GM19452 (cell line): ENCODE data around the gene JAKMIP2.

Source experiments
- ATAC-seq: cut with Tn5 transposase; IDR thresholded peaks from one replicate; pipeline ENCODE4 v1.9.1; 2021; ENCODE audit not compliant: unreplicated experiment

JAKMIP2 gene

DNA sequence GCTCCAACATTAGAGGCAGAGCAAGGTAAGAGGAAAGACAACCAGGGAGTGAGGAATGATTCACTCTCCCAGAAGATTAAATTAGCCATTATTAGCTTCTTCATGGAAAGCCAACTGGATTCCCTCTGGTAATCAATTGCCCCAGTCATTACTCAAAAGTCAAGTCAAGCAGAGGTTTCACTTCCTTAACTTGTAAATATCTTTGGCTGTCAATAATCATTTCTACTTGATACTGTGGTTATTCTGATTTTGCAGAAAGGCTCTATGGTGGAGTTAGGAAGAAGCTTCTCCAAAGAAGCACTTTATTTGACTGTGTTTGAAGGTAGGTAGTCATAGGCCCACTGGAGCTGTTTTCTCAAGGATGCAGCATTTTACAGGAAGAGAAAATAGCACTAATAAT lies 78.0 kb downstream of the JAKMIP2 start:
- no peak for ATAC-seq

DNA sequence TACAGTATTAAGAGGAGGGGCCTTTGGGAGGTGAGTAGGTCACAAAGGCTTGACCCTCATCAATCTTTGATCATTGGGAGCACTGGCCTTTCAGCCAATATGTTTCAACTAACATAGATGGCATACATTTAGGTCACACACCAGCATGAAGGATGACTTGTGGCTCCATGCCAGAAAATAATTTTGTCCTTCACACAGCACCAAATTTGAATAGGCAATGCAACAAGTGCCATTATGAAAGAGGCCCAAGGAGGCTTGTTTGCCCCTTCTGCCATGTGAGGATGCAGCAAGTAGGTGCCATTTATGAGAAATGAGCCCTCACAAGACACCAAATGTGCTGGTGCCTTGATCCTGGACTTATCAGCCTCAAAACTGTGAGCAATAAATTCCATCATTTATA lies 81.1 kb downstream of the JAKMIP2 start:
- ATAC-seq: no peak

DNA sequence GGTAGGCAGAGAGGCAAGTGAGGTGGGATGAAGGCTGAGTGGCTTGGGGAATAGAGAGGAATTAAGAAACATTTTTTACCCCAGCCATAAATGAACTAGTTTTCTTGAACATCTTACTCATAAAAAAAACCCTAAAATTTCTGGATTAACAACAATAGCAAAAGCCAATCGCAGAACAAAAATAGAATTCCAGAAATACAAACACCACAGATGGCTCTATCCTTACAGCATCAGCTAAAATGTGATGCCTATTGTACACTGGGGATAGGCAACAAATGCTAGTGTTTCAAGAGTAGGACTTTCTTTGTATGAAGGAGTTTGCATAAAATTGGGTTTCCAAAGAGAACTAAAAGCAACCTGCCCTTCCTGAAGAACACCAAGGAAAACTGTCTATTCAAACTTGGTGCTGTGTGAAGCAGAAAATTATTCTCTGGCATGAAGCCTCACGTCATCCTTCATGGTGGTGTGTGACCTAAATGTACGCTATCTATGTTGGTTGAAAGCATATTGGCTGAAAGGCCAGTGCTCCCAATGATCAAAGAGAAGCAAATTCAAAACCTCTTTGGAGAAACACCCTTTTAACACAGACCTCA lies 82.9 kb downstream of the JAKMIP2 start:
- no peak for ATAC-seq

DNA sequence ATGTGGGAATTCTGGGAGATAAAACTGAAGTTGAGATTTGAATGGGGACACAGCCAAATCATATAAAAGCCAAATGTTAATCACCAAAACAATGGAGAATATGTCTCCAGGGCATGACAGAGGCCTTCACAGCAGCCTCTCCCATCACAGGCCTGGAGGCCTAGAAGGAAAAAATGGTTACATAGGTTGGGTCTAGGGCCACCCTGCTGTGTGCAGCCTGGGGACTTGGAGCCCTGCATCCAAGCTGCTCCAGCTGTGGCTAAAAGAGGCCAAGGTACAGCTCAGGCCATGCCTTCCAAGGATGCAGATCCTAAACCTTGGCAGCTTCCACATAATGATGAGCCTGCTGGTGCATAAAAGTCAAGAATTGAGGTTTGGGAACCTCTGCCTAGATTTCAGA lies 85.1 kb downstream of the JAKMIP2 start:
- no peak for ATAC-seq

DNA sequence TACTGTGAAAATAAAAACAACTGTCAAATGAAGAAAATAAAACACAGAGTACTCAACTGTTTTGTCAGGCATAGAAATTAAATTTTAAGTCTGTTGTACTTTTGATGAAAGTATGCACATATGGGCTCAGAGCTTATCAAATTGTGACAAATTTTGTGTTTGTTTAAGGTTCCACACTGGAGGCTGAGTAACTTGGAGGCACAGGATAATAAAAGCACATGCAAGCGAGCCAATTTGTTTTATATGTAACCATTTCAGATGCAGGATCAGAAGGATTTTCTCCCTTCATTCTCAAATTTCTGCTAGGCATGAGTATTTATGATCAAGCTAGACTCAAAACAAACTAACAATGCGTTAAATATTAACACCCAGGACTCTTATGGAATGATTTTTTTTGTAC lies 87.8 kb downstream of the JAKMIP2 start:
- no peak for ATAC-seq

DNA sequence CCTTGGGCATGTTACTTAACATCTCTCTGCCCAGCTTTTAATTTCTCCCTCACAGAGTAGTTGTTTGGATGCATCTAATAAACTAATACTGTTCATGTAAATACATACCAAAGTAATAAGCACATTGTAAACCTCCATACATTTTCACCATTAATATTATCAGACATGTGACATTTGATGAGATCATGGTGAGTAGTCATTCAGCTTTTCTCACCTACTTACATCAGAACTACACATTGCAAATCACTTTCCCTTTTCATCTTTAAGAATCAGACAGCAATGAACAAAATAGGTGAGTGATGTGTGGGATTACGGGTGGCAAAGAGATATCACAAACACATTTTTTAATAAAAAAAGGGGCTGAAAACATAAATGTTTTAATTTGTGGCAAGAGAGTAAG lies 89.3 kb downstream of the JAKMIP2 start:
- no peak for ATAC-seq

DNA sequence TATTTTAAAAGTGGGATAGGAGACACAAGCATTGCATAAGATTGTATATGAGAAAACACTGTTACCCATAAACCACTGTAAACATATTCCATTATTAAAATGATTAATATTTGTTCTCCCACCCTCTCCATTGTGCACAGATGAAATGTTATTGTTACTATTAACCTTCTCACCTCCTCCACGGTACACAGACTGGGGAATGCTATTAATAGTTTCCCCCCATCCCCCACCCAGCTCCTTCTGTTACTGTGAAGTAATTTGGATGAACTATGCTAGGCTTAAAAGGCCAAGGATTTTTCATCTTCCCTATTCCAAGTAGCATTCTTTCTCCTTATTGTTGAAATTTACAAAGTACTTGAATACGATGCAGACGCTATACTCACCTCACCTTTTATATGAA lies 91.4 kb downstream of the JAKMIP2 start:
- ATAC-seq: no peak

DNA sequence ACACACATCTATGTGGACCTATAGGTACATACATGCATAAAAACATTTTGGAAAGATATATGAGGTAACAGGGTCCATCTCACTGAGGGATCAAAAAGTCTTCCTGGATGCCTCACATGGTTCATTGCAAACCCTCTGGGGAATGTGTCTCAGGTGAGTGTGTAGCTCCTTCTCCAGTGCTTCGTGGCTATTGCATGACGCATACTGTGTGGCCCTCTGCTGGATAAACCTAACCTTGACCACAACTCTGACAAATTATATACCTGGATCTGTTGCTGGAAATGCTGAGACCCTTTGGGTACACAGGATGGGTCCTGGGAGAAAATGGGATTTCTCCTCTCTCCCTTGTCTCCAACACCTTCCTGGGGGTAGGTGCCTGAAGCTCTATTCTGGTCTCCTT lies 91.9 kb downstream of the JAKMIP2 start:
- ATAC-seq: no peak

DNA sequence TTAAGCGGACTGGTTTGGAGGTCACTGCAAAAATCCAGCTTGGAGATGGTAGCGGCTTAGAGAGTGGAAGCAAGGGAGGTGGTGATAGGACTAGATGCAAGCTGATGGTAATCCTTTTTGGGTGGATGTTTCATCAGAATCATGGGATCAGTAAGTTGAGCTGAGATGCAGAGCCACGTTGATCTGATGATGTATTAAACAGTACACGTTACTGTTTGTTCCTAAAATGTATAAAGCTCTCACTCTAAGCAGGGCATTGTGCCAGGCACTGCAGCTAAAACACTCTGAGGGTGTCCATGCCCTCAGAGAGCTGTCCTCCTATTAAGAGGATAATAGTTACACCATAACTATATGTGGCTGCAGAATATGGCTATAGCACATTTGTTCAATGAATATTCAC lies 93.1 kb downstream of the JAKMIP2 start:
- ATAC-seq: no peak

DNA sequence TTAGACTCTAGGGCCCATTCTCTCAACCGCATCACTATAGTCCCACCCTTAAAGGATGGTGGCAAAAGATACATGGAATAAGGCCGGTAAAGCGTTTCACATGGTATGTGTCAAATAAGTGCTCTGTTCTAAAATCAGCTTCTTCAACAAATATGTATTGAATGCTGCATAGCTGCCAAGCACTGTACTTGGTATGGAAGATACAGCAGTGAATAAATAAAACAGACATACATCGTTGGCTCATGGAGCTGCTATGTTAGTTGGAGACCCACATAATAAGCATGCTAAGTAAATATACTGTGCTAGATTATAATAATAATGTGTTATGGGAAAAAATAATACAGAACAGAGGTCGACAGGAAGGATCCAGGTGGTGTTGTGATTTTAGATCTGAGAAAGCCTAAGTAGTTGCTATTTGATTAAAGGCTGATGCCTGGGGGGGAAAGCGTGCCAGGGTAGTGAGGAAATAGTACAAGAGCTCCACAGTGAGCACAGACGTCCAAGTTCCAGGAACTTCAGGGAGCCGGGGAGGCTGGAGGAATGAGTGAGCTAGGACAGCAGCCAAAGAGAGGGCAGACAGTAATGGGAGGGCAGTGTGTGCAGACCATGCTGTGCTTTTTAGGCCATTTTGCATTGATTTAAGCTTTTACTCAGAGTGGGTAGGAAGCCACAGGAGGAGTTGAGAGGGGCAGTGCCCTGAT lies 93.7 kb downstream of the JAKMIP2 start:
- ATAC-seq: no peak

DNA sequence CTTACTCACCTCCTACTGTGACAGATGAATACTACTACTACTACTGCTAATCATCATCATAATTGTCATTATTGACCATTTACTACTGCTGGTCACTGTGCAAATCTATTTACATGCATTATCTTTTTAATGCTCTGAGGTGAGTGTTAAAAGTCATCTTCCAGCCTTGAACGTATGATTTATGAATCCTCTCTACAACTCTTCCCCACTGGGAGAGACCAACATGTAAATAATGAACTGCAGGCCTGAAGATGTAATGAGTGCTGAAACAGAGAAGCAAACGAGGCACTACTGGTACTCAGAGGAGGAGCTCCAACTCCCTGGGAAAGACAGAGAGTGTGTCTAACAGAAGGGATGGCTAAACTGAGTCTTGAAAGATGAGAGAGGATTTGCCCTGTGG lies 95.4 kb downstream of the JAKMIP2 start:
- ATAC-seq: no peak

DNA sequence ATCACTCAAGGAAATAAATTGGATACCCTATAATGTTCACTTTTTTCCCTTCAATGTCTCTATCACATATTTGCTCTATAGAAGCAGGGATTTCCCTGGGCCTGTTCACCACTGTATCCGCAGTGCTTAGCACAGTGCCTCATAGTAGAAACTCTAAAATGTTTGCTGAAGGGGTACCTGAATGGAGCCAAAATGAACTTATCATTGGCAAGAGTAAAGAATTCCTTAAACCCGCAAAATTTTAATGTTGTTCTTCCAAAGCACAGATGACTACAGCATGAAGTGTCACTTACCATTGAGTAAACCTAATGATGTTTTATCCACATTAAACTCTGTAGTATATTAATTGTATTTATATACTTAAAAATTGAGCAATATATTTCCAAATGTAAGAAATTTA lies 96.1 kb downstream of the JAKMIP2 start:
- ATAC-seq: no peak

DNA sequence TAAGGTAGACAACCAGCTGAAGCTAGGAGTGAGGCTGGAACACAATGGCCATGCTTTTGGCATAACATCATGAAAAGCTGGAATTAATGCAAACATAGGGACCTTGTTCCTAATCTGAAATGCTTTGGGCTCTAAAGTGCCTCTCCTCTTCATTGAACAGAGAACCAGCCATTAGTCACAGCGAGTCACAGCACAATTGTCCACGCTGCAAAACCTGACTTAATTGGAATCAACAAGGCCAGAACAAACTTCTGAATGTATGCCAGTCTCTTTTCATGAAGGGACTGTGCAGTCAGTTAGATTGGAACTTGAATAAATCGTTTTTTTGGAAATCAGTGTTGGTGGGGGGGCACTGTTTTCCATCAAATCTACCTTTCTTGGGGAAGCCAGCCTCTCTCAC lies 96.5 kb downstream of the JAKMIP2 start:
- ATAC-seq: no peak

DNA sequence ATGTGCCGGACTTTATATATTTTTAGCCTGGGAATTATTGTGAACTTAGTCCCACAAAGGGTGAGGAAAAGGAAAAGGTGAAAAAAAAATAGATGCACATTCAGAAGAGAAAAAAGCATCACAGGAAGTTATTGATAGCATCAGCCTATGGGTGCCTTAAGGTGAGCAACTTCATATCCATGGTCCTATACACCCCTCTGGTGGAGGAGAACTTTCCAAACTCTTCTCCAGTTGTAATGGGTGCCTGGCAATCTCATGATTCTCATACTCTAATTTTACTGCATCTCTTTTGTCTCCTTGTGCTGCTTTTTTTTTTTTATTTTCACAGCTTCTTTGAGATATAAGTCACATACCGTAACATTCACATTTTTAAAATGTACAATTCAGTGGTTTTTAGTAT lies 107.4 kb downstream of the JAKMIP2 start:
- no peak for ATAC-seq

DNA sequence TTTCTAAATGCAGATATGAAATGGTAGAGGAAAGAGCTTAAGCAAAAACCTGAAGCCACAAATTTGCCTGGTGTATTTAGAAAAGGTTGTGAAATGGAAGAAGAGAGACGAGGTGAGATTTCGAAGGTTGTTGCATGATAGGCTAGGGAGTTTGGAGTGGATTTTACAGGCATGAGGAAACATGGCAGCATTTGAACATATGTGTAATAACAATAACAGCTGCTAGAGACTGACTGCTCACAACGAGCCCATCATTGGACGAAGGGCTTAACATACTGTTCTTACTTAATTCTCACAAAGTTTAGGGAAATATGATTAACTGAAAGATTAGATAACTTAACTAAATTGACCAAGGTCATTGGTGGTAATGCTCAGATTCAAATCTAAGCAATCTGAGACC lies 108.1 kb downstream of the JAKMIP2 start:
- ATAC-seq: no peak

DNA sequence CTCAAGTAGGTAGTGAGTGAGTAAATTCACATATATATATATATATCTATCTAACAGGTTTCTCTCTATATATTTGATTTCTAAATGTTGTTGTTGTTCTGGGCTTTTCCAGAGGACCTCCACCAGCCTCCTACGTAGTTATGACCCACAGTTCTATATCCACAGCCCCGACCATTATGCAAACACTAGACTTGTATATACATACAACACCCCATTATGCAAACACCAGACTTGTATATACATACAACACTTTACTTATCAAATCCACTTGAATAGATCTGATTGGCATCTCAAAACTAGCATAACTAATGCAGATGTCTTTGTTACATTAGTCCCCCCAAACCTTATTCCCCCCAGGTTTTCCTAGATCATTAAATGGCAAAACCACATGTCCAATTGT lies 108.7 kb downstream of the JAKMIP2 start:
- ATAC-seq: no peak

DNA sequence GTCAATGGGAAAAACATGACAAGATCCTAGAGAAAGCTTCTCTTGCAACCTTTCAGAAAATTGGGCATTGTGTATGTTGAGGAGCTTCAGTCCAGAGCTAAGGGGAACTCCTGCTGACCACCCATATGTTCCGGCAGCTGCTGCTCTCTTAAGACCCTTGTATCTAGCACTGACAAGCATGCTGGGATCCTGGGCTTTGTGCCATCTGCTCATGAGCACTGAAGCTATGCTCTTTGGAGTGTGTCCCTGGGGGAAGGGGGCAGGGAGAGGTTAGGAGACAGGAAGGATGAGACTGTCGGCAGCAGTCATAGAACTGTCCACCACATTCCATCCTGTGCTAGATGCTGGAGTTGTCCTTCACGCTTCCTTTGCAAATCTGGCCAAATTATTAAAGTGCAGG lies 109.3 kb downstream of the JAKMIP2 start:
- ATAC-seq: no peak

DNA sequence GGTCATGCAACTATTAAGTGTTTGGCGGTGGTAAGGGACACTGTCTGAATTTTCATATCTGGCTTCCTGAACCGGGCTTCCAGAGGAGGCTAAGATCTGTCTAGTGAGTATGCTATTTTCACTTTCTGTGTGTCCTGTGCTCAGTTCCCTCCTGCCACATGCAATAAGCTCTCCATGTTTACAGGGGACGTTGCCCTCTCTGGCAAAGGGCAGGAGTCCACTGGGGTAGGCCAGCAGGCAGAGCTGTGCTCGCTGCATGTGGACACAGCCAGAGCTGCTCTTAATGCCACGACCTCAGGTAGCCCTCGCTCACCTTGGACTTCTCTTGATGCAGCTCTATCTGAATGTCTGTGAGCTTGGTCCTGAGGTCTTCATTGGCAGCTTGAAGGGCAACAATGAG lies 111.2 kb downstream of the JAKMIP2 start:
- ATAC-seq: no peak

DNA sequence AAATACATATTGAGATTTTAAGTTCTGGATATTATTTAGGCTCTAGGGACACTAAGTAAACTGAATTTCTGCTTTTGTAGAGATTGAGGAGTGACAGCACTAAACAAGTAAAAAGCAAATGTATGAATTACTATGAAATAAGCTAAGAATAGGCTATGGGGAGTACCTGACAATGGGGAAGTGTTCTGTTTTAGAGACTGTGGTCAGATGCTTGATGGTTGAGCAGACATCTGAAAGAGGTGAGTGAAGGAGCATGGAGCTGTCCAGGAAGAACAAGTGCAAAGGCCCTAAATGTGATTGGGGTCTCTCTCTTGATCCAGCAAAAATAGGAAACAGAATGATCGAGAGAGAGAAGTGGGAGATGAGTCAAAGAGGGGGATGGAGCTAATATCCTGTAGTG lies 111.7 kb downstream of the JAKMIP2 start:
- no peak for ATAC-seq

DNA sequence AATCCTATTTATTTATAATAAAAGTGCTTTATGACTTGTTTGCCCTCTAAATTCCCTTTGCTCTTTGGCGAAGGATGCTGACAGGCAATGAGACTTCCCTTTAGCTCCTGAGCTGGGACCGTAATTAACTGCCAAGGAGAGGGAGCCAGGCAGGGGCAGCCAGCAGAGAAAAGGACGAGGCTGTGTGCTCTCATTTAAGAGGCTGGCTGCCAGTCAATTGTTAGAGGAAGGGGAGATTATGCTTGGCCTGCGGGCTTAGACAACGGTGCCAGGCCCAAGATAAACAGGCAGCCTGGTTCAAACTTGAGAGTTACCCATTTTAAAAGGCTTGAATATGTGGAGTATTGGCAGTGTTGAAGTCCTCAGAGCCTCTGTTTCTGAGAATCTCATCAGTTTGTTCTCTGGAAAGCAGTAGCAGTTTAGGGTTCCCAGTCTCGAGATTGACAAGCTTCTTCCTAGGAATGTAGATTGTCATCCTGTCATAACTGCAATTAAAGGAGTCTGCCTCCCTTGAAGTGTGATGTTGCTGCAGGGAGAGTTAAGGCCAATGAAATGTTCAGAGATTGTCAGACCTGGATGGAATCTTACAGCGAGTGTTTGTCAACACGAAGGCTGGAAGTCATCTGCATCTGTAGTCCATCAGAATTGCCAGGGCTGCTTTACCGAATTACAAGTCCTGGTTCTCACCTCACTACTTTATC lies 113.2 kb downstream of the JAKMIP2 start:
- no peak for ATAC-seq

DNA sequence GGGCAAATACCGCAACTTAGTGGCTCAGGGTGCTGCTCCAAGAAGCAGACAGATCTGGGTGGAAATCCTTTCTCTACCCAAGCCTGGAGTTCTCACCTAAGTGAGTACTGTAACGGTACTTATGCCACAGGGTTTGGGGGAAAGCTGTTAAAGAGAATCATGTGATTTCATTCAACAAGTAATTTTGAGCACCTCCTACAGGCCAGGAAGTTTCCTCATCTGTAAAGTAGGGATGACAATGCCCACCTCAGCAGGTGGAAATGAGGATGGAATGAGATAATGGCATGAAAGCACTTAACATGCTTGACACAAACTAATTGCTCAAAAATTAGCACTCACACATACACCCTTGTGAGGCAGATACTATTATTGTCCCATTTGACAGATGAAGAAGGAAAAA lies 114.1 kb downstream of the JAKMIP2 start:
- ATAC-seq: no peak

DNA sequence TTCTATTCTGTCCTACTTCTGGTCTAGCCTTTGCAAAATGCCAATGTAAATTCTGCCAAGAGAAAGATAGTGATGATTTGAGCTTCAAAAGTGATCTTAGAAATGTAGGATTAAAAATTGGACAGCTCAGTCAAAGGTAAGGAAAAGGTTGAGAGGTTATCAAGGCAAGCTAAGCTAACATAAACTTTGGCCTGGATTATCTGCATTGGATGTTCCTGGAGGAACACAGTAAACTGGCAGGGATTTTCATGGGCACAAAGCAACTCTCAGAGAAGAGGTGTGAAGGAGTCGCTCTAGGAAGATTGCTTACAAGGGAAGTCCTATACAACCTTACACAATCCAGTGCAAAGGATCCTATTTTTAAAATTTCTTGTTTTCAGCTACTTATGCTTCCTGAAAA lies 115.2 kb downstream of the JAKMIP2 start:
- ATAC-seq: no peak

DNA sequence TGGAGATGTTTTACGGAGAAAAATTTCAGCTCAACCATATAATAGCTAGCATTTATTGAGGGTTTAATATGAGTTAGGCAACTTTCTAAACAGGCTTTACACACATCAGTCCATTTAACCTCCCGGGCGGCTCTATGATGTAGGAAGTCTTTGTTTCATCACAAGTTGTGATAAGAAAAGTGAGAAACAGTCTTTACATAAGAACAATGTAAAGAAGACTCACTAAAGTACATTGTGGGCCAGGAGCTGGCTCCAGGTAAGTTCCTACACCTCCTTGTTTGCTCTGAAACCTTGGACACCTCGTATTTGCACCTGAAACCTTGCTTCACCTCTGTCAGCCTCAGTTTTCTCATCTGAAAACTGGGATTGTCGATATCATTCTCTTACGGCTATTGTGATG lies 116.1 kb downstream of the JAKMIP2 start:
- no peak for ATAC-seq
